A549 (cell line): ENCODE results near the gene PNPLA2. TPM values are rescaled to one million over a fixed set of nuclear protein-coding genes. Genes with fewer than 3 reads are reported as not detected.

Experiments
- ATAC-seq, 2 experiments: fragments of 200-7000 bp in 1 of 2; fragments of >200 bp in 1 of 2; cut with Nextera tagmentation in 1 of 2; cut with Tn5 transposase in 1 of 2; 3 replicates each; pipeline versions ENCODE4 v1.8.0 to v1.9.1; 2018 to 2020; ENCODE audit warnings: mild to moderate bottlenecking in 1 of 2, moderate library complexity in 1 of 2
- CTCF ChIA-PET: fragments of 300-600 bp; sonication (Branson Sonifier 250); formaldehyde crosslinking; extraction: SDS; loops from one replicate; lab custom pipeline; 2021; ENCODE audit warnings: antibody characterized with exemption, inconsistent platforms; lab: Yijun Ruan, JAX
- POLR2A ChIA-PET: fragments of 350-600 bp; formaldehyde crosslinking; extraction: SDS; loops from one replicate; lab custom pipeline; 2021; ENCODE audit warnings: antibody characterized with exemption, inconsistent platforms; lab: Yijun Ruan, JAX
- DNase-seq, 2 experiments: peaks; one replicate each; pipeline versions ENCODE4 v3.0.0 to v3.0.0-alpha.2; 2011 to 2016; ENCODE audit warnings: low read depth in 1 of 2, low spot score in 1 of 2
- FAIRE-seq: peaks from 2 replicates; lab custom pipeline; 2011; peaks lifted over from hg19 to GRCh38; lab: Jason Lieb, UNC
- H3K27ac ChIP-seq, 2 experiments: fragments of >200 bp; sonication (Bioruptor Twin); formaldehyde crosslinking; 3 replicates each; pipeline ENCODE4 v1.5.1; 2016 to 2017
- H3K4me1 ChIP-seq: fragments of >200 bp; sonication (Bioruptor Twin); formaldehyde crosslinking; 3 replicates; pipeline ENCODE4 v1.6.1; 2016
- H3K4me2 ChIP-seq: fragments of >200 bp; sonication (Bioruptor Twin); formaldehyde crosslinking; 3 replicates; pipeline ENCODE4 v1.6.1; 2016
- H3K4me3 ChIP-seq: fragments of >200 bp; sonication (Bioruptor Twin); formaldehyde crosslinking; 3 replicates; pipeline ENCODE4 v1.5.1; 2016
- H3K9me3 ChIP-seq: fragments of >200 bp; sonication (Bioruptor Twin); formaldehyde crosslinking; 3 replicates; pipeline ENCODE4 v1.6.1; 2016
- BHLHE40 ChIP-seq: IDR thresholded peaks from 2 replicates; pipeline ENCODE4 v1.6.1; 2012; ENCODE audit warnings: low read depth, low read length, inconsistent platforms
- CBX2 ChIP-seq: fragments of 200-600 bp; sonication (generic); IDR thresholded peaks from 2 replicates; pipeline ENCODE4 v1.6.1; 2016; ENCODE audit warnings: low read depth, mild to moderate bottlenecking, borderline replicate concordance
- CHD4 ChIP-seq: fragments of 200-600 bp; sonication (generic); IDR thresholded peaks from 2 replicates; pipeline ENCODE4 v1.6.1; 2016; ENCODE audit warnings: antibody characterized with exemption, mild to moderate bottlenecking, borderline replicate concordance
- EHMT2 ChIP-seq: fragments of 200-600 bp; sonication (generic); IDR thresholded peaks from 2 replicates; pipeline ENCODE4 v1.6.1; 2016; ENCODE audit warnings: antibody characterized with exemption, low read depth, mild to moderate bottlenecking, moderate library complexity
- EP300 ChIP-seq, 2 experiments: fragments of >200 bp; sonication (Bioruptor Twin); formaldehyde crosslinking; IDR thresholded peaks; 2 replicates in 1 of 2; 3 replicates in 1 of 2; pipeline ENCODE4 v1.6.1; 2016 to 2017
- ESRRA ChIP-seq: fragments of 150-350 bp; IDR thresholded peaks from 2 replicates; pipeline ENCODE4 v1.6.1; 2014; ENCODE audit warnings: mild to moderate bottlenecking, low read length, borderline replicate concordance
- FOSB ChIP-seq: fragments of 250-450 bp; sonication (Bioruptor Pico); IDR thresholded peaks from 2 replicates; pipeline ENCODE4 v1.5.0; 2020; ENCODE audit warnings: mild to moderate bottlenecking, moderate library complexity
- HEYL ChIP-seq: fragments of 250-450 bp; sonication (Bioruptor Pico); IDR thresholded peaks from 2 replicates; pipeline ENCODE4 v1.8.0; 2021; ENCODE audit warnings: mild to moderate bottlenecking, moderate library complexity
- MAFK ChIP-seq: fragments of 450-650 bp; IDR thresholded peaks from 2 replicates; pipeline ENCODE4 v1.6.1; 2014; ENCODE audit not compliant: partially characterized antibody
- MAZ ChIP-seq: fragments of 150-350 bp; IDR thresholded peaks from 2 replicates; pipeline ENCODE4 v1.6.1; 2014; ENCODE audit warnings: antibody characterized with exemption, low read depth, low read length, borderline replicate concordance
- NPAS2 ChIP-seq: fragments of 250-450 bp; sonication (Bioruptor Pico); IDR thresholded peaks from 2 replicates; pipeline ENCODE4 v1.8.0; 2022; ENCODE audit warnings: mild to moderate bottlenecking, moderate library complexity, borderline replicate concordance
- SREBF2 ChIP-seq: fragments of 450-650 bp; IDR thresholded peaks from 2 replicates; pipeline ENCODE4 v1.6.1; 2014; ENCODE audit warnings: mild to moderate bottlenecking, moderate library complexity
- ZC3H11A ChIP-seq: fragments of 450-650 bp; IDR thresholded peaks from 2 replicates; pipeline ENCODE4 v1.6.1; 2014; ENCODE audit warnings: antibody characterized with exemption, mild to moderate bottlenecking
- ZSCAN20 ChIP-seq: fragments of 250-450 bp; sonication (Bioruptor Pico); IDR thresholded peaks from 2 replicates; pipeline ENCODE4 v1.8.0; 2022; ENCODE audit warnings: mild to moderate bottlenecking, moderate library complexity
- WGBS: methylation state at CpG from one replicate; pipeline ENCODE4 v1.1.6; 2017; ENCODE audit errors: missing lambda C conversion rate; 5-methylcytosine and 5-hydroxymethylcytosine counted together
- polyA plus RNA-seq, 4 experiments: library from polyadenylated mRNA; depleted of rRNA in 3 of 4; stranded (reverse); fragments of >200 nt; fragmentation: RNase III in 1 of 4; extraction: RNeasy Plus Mini Kit Qiagen cat#74134 plus additional on column Dnase treatment in 1 of 4; gene quantifications; 2 replicates in 3 of 4; 3 replicates in 1 of 4; pipeline ENCODE4 v1.2.3, GENCODE V29; 2011 to 2017
- TF ChIP-seq, protein P1 (sequence below): fragments of >200 bp; sonication (Bioruptor Twin); formaldehyde crosslinking; IDR thresholded peaks from 2 replicates; pipeline ENCODE4 v1.6.1; 2016
- TF ChIP-seq, protein P2 (sequence below): fragments of 200-600 bp; sonication (generic); IDR thresholded peaks from 2 replicates; pipeline ENCODE4 v1.6.1; 2016; ENCODE audit warnings: antibody characterized with exemption, mild to moderate bottlenecking, moderate library complexity
- TF ChIP-seq, protein P3 (sequence below): fragments of 250-450 bp; sonication (Bioruptor Pico); IDR thresholded peaks from 2 replicates; pipeline ENCODE4 v1.5.0; 2021; ENCODE audit warnings: mild to moderate bottlenecking, moderate library complexity, borderline replicate concordance
- TF ChIP-seq, protein P4 (sequence below): fragments of 150-350 bp; IDR thresholded peaks from 2 replicates; pipeline ENCODE4 v1.6.1; 2014; ENCODE audit warnings: low read depth, mild to moderate bottlenecking, low read length
- TF ChIP-seq, protein P5 (sequence below): fragments of >200 bp; sonication (Bioruptor Twin); formaldehyde crosslinking; IDR thresholded peaks from 3 replicates; pipeline ENCODE4 v1.5.1; 2016

The PNPLA2 gene
- polyA plus RNA-seq, 2 of the 4 experiments (the other 2 are of a cell fraction), result 13.2 to 25.4 TPM

DNA sequence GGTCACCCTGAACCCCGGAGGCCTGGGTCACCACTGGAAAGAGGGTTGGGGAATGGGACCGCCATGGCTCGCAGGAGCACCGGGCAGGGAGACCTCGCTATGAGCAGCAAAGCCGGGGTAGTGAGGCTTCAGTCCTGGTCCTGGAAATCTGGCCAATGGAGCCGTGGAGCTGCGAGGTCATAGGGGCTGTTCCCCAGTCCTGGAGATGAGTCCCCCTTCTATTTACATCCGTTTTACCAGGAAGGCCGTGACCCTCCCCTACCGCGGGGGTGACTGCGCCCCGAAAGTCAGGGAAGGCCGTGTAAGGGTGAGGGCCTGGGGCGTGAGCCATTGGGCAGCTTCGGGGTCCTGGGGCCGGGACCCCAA lies 14.1 kb upstream of the PNPLA2 start:
- ATAC-seq (no peak), FAIRE-seq (no peak), DNase-seq (no peak)
- peaks cover 22% of the 10 kb centered on the region for H3K4me1 ChIP-seq
- H3K27ac ChIP-seq, result peak overlapping the region; percentile 76 to 90
- peak overlapping the region; percentile 60 for H3K4me3 ChIP-seq
- no peaks in the 10 kb centered on the region for H3K9me3 ChIP-seq
- CTCF ChIA-PET, result interaction anchor here (1.0 to 1.2 kb wide), 2 partner anchors 9 to 15 kb away, joined by 3 to 4 read pairs; no protein-coding TSS in a partner anchor
- POLR2A ChIA-PET, result interaction anchor here (2.0 kb wide), 1 partner anchor 15 kb away, joined by 9 read pairs; no protein-coding TSS in a partner anchor
- WGBS, result 29% methylated on average over 18 of the region's 18 CpGs
- TF ChIP-seq ESRRA, result no peak
- TF ChIP-seq EHMT2, result no peak
- no peak for TF ChIP-seq EP300 (IDR thresholded peaks at IDR 0.05)
- no peak for TF ChIP-seq FOSB (CRISPR knock-in tag)
- no peak for TF ChIP-seq SREBF2
- TF ChIP-seq MAFK, result no peak
- TF ChIP-seq, protein P1, sequence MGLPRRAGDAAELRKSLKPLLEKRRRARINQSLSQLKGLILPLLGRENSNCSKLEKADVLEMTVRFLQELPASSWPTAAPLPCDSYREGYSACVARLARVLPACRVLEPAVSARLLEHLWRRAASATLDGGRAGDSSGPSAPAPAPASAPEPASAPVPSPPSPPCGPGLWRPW, result no peak
- no peak for TF ChIP-seq NPAS2 (CRISPR knock-in tag)
- no peak for TF ChIP-seq ZC3H11A
- TF ChIP-seq, protein P2, sequence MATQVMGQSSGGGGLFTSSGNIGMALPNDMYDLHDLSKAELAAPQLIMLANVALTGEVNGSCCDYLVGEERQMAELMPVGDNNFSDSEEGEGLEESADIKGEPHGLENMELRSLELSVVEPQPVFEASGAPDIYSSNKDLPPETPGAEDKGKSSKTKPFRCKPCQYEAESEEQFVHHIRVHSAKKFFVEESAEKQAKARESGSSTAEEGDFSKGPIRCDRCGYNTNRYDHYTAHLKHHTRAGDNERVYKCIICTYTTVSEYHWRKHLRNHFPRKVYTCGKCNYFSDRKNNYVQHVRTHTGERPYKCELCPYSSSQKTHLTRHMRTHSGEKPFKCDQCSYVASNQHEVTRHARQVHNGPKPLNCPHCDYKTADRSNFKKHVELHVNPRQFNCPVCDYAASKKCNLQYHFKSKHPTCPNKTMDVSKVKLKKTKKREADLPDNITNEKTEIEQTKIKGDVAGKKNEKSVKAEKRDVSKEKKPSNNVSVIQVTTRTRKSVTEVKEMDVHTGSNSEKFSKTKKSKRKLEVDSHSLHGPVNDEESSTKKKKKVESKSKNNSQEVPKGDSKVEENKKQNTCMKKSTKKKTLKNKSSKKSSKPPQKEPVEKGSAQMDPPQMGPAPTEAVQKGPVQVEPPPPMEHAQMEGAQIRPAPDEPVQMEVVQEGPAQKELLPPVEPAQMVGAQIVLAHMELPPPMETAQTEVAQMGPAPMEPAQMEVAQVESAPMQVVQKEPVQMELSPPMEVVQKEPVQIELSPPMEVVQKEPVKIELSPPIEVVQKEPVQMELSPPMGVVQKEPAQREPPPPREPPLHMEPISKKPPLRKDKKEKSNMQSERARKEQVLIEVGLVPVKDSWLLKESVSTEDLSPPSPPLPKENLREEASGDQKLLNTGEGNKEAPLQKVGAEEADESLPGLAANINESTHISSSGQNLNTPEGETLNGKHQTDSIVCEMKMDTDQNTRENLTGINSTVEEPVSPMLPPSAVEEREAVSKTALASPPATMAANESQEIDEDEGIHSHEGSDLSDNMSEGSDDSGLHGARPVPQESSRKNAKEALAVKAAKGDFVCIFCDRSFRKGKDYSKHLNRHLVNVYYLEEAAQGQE, result no peak
- no peak for TF ChIP-seq CBX2
- TF ChIP-seq, protein P3, sequence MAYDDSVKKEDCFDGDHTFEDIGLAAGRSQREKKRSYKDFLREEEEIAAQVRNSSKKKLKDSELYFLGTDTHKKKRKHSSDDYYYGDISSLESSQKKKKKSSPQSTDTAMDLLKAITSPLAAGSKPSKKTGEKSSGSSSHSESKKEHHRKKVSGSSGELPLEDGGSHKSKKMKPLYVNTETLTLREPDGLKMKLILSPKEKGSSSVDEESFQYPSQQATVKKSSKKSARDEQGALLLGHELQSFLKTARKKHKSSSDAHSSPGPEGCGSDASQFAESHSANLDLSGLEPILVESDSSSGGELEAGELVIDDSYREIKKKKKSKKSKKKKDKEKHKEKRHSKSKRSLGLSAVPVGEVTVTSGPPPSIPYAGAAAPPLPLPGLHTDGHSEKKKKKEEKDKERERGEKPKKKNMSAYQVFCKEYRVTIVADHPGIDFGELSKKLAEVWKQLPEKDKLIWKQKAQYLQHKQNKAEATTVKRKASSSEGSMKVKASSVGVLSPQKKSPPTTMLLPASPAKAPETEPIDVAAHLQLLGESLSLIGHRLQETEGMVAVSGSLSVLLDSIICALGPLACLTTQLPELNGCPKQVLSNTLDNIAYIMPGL (CRISPR knock-in tag), result no peak
- no peak for TF ChIP-seq HEYL (CRISPR knock-in tag)
- TF ChIP-seq CHD4, result no peak
- TF ChIP-seq ZSCAN20 (CRISPR knock-in tag), result no peak
- TF ChIP-seq, protein P4, sequence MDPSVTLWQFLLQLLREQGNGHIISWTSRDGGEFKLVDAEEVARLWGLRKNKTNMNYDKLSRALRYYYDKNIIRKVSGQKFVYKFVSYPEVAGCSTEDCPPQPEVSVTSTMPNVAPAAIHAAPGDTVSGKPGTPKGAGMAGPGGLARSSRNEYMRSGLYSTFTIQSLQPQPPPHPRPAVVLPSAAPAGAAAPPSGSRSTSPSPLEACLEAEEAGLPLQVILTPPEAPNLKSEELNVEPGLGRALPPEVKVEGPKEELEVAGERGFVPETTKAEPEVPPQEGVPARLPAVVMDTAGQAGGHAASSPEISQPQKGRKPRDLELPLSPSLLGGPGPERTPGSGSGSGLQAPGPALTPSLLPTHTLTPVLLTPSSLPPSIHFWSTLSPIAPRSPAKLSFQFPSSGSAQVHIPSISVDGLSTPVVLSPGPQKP, result no peak
- TF ChIP-seq, protein P5, sequence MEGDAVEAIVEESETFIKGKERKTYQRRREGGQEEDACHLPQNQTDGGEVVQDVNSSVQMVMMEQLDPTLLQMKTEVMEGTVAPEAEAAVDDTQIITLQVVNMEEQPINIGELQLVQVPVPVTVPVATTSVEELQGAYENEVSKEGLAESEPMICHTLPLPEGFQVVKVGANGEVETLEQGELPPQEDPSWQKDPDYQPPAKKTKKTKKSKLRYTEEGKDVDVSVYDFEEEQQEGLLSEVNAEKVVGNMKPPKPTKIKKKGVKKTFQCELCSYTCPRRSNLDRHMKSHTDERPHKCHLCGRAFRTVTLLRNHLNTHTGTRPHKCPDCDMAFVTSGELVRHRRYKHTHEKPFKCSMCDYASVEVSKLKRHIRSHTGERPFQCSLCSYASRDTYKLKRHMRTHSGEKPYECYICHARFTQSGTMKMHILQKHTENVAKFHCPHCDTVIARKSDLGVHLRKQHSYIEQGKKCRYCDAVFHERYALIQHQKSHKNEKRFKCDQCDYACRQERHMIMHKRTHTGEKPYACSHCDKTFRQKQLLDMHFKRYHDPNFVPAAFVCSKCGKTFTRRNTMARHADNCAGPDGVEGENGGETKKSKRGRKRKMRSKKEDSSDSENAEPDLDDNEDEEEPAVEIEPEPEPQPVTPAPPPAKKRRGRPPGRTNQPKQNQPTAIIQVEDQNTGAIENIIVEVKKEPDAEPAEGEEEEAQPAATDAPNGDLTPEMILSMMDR, result no peak
- no peak for TF ChIP-seq MAZ
- no peak for TF ChIP-seq BHLHE40
- H3K4me2 ChIP-seq, result peak overlapping the region; percentile 93
